Measurements from ENCODE around the gene EPB41L4A. TPM values are rescaled to one million over a fixed set of nuclear protein-coding genes. Genes with fewer than 3 reads are reported as not detected.
A peak's percentile ranks its signal among the peaks of the same experiment; 100 is the strongest.

The EPB41L4A gene
- total RNA-seq, 1 donor from 2014 or later = 11.1 TPM

DNA sequence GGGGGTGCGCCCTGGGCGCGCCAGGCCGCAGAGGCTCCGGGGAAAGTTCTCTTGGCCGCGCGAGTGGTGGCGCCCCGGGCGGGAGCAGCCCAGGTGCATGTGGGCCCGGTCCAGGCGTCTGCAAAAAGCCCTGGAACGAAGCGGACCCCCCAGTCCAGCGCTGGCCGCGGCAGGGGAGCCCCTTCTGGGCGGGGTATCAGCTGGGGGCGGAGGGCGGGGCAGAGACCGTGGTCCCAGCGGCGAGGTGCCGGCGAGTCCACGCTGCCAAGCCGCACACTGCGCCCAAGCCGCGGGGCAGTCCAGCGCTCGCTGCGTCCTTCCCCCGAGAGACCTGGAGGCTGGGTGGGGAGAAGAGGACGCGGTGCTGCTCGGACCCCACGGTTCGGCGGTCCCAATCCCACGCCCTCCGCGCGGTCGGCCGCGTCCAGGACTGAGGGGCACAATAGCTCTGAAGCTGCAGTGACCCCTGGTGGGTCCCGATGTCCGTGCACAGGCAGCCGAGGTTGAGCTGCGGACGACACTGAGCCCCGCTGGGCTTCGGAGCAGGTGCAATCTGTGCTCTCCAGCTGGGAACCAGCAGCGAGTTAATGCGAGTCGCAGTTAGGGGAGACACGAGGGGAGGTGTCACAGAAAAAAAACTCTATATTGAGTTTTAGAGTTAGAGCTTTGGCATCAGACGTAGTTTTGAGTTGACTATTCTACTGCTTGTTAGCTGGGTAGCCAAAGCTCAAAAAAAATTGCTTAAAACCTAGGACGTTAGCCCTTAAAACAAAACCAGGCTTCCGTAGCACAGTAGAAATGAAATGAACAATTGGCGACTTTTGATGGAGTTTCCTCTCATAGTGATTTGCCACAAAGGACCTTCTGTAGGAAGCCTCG is 1.1 kb upstream of the EPB41L4A start:
- no peak overlapping the region for H3K27ac Mint-ChIP-seq (ENCODE audit: unreplicated experiment)
- DNase-seq (ENCODE audit: low read depth) (peak; percentile 18), FAIRE-seq (no peak)
- no peaks in the 10 kb centered on the region for H3K9me3 Mint-ChIP-seq (ENCODE audit: unreplicated experiment)
- Histone ChIP-seq H3K79me2 (ENCODE audit: insufficient read depth, low read length) (no peaks in the 10 kb centered on the region), H4K20me1 (ENCODE audit: insufficient read depth, low read length) (no peaks in the 10 kb centered on the region), H3K4me3 (ENCODE audit: insufficient read depth, low read depth, low read length) (peak overlapping the region; percentile 50), H2AFZ (ENCODE audit: low read depth, low read length) (peak overlapping the region; percentile 98), H3K4me1 (ENCODE audit: insufficient read depth, low read length) (peaks cover 7% of the 10 kb centered on the region), H3K9me3 (ENCODE audit: insufficient read depth, low read depth, low read length) (no peaks in the 10 kb centered on the region), H3K9ac (ENCODE audit: low read length) (peak overlapping the region; percentile 26), H3K4me2 (ENCODE audit: low read length) (peak overlapping the region; percentile 79), H3K27me3 (ENCODE audit: insufficient read depth, low read length) (peaks cover 15% of the 10 kb centered on the region), H3K36me3 (ENCODE audit: insufficient read depth, low read length) (no peaks in the 10 kb centered on the region), H3K27ac (ENCODE audit: low read depth, low read length) (no peak overlapping the region)
- peaks cover 9% of the 10 kb centered on the region for H3K4me1 Mint-ChIP-seq (ENCODE audit: low read depth, unreplicated experiment)
- H3K27me3 Mint-ChIP-seq (ENCODE audit: low read depth, unreplicated experiment) = peaks cover 8% of the 10 kb centered on the region
- TF ChIP-seq, protein P1, sequence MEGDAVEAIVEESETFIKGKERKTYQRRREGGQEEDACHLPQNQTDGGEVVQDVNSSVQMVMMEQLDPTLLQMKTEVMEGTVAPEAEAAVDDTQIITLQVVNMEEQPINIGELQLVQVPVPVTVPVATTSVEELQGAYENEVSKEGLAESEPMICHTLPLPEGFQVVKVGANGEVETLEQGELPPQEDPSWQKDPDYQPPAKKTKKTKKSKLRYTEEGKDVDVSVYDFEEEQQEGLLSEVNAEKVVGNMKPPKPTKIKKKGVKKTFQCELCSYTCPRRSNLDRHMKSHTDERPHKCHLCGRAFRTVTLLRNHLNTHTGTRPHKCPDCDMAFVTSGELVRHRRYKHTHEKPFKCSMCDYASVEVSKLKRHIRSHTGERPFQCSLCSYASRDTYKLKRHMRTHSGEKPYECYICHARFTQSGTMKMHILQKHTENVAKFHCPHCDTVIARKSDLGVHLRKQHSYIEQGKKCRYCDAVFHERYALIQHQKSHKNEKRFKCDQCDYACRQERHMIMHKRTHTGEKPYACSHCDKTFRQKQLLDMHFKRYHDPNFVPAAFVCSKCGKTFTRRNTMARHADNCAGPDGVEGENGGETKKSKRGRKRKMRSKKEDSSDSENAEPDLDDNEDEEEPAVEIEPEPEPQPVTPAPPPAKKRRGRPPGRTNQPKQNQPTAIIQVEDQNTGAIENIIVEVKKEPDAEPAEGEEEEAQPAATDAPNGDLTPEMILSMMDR (IDR thresholded peaks at IDR 0.05; ENCODE audit: insufficient read depth, low read depth, low read length) = peak; percentile 47
- TF ChIP-seq EZH2 (IDR thresholded peaks at IDR 0.05; ENCODE audit: insufficient read depth, low read length) = no peak
- peak overlapping the region; percentile 85 for H3K4me3 Mint-ChIP-seq (ENCODE audit: unreplicated experiment)
- H3K36me3 Mint-ChIP-seq (ENCODE audit: low read depth, unreplicated experiment) = no peaks in the 10 kb centered on the region

DNA sequence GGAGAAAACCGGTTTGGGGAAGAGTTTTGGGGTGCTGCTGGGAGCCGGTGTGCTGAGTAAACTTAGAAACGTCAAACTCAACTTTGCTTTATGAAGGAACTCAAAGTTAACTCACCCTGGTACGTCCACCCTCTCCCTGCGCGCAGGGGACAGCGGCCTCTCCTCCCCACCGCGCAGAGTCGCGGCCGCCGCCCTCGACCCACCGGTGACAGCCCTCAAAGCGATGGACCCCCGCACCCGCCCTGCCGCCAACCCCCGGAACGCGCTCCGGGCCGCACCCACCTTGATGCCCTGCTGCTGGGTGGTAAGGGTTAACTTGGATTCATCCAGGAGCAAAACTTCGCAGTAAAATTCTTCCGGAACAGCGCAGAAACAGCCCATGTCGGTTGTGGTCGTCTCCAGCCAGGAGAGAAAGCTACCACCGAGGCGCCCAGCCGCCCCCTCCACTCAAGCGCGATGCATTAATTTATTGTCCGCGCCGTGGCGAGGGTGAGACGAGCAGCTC is 366 bp downstream of the EPB41L4A start:
- H3K36me3 ChIP-seq (ENCODE audit: insufficient read depth, low read length) = no peaks in the 10 kb centered on the region
- DNase-seq (ENCODE audit: low read depth) (no peak), FAIRE-seq (no peak)
- no peaks in the 10 kb centered on the region for H4K20me1 ChIP-seq (ENCODE audit: insufficient read depth, low read length)
- H3K4me3 ChIP-seq (ENCODE audit: insufficient read depth, low read depth, low read length) = peak overlapping the region; percentile 50
- peak overlapping the region; percentile 79 for H3K4me2 ChIP-seq (ENCODE audit: low read length)
- peak overlapping the region; percentile 8 for H3K9ac ChIP-seq (ENCODE audit: low read length)
- peak overlapping the region; percentile 98 for H2AFZ ChIP-seq (ENCODE audit: low read depth, low read length)
- H3K9me3 ChIP-seq (ENCODE audit: insufficient read depth, low read depth, low read length) = no peaks in the 10 kb centered on the region
- no peak overlapping the region for H3K27ac ChIP-seq (ENCODE audit: low read depth, low read length)
- Mint-ChIP-seq H3K9me3 (ENCODE audit: unreplicated experiment) (no peaks in the 10 kb centered on the region), H3K36me3 (ENCODE audit: low read depth, unreplicated experiment) (no peaks in the 10 kb centered on the region), H3K4me1 (ENCODE audit: low read depth, unreplicated experiment) (peaks cover 10% of the 10 kb centered on the region), H3K27me3 (ENCODE audit: low read depth, unreplicated experiment) (peaks cover 8% of the 10 kb centered on the region), H3K4me3 (ENCODE audit: unreplicated experiment) (peak overlapping the region; percentile 85), H3K27ac (ENCODE audit: unreplicated experiment) (no peak overlapping the region)
- H3K4me1 ChIP-seq (ENCODE audit: insufficient read depth, low read length) = peaks cover 7% of the 10 kb centered on the region
- no peaks in the 10 kb centered on the region for H3K79me2 ChIP-seq (ENCODE audit: insufficient read depth, low read length)
- TF ChIP-seq EZH2 (IDR thresholded peaks at IDR 0.05; ENCODE audit: insufficient read depth, low read length) = peak; percentile 14
- TF ChIP-seq, protein P1 (IDR thresholded peaks at IDR 0.05; ENCODE audit: insufficient read depth, low read depth, low read length) = no peak
- peaks cover 16% of the 10 kb centered on the region for H3K27me3 ChIP-seq (ENCODE audit: insufficient read depth, low read length)
